HepG2 (cell line): ENCODE data around the gene PYGB. TPM values are rescaled to one million over a fixed set of nuclear protein-coding genes. Genes with fewer than 3 reads are reported as not detected.

Experiments
- ARID5B ChIP-seq: IDR thresholded peaks from 2 replicates; pipeline ENCODE4 v1.4.0; 2020; ENCODE audit warnings: mild to moderate bottlenecking, missing genetic modification reagents
- CEBPB ChIP-seq: IDR thresholded peaks from 2 replicates; pipeline ENCODE4 v1.6.1; 2011; ENCODE audit warnings: low read depth, low read length, improper control_type of control experiment, borderline replicate concordance
- CENPT ChIP-seq: sonication (generic); formaldehyde crosslinking; IDR thresholded peaks from 2 replicates; pipeline ENCODE4 v1.8.0; 2022; ENCODE audit warnings: low read depth, mild to moderate bottlenecking, moderate library complexity, missing genetic modification reagents
- CTCF ChIP-seq: sonication (generic); formaldehyde crosslinking; IDR thresholded peaks from 2 replicates; pipeline ENCODE4 v1.5.0; 2020; ENCODE audit warnings: mild to moderate bottlenecking, missing genetic modification reagents, moderate library complexity
- KLF16 ChIP-seq, 2 experiments: sonication (generic) in 1 of 2; formaldehyde crosslinking in 1 of 2; IDR thresholded peaks; 2 replicates each; pipeline versions ENCODE4 v1.6.1 to v1.8.0; 2016 to 2023; ENCODE audit warnings: missing genetic modification reagents in 2 of 2, missing compliant biosample characterization in 1 of 2
- KMT2A ChIP-seq: sonication (generic); formaldehyde crosslinking; IDR thresholded peaks from 2 replicates; pipeline ENCODE4 v1.4.0; 2020; ENCODE audit warnings: missing genetic modification reagents
- LRRFIP1 ChIP-seq: sonication (generic); formaldehyde crosslinking; conservative IDR thresholded peaks from 2 replicates; pipeline ENCODE4 v1.4.0; 2020; ENCODE audit warnings: missing genetic modification reagents
- MTERF4 ChIP-seq: sonication (generic); formaldehyde crosslinking; IDR thresholded peaks from 2 replicates; pipeline ENCODE4 v1.8.0; 2023; ENCODE audit warnings: mild to moderate bottlenecking, missing genetic modification reagents
- NFATC3 ChIP-seq: sonication (generic); formaldehyde crosslinking; IDR thresholded peaks from 2 replicates; pipeline ENCODE4 v1.5.1; 2020; ENCODE audit warnings: mild to moderate bottlenecking, missing genetic modification reagents
- NKX3-1 ChIP-seq: sonication (generic); formaldehyde crosslinking; IDR thresholded peaks from 2 replicates; pipeline ENCODE4 v1.5.0; 2020; ENCODE audit warnings: missing genetic modification reagents
- PREB ChIP-seq: sonication (generic); formaldehyde crosslinking; IDR thresholded peaks from 2 replicates; pipeline ENCODE4 v1.4.0; 2020; ENCODE audit warnings: missing genetic modification reagents
- SOX6 ChIP-seq, 2 experiments: fragments of 450-650 bp in 1 of 2; sonication (generic) in 1 of 2; formaldehyde crosslinking in 1 of 2; IDR thresholded peaks; 2 replicates each; pipeline versions ENCODE4 v1.4.0 to v1.6.1; 2017 to 2020; ENCODE audit warnings: antibody characterized with exemption in 1 of 2, mild to moderate bottlenecking in 1 of 2, missing genetic modification reagents in 1 of 2
- SP2 ChIP-seq: sonication (generic); formaldehyde crosslinking; IDR thresholded peaks from 2 replicates; pipeline ENCODE4 v1.5.1; 2020; ENCODE audit warnings: mild to moderate bottlenecking, missing genetic modification reagents
- STAT5B ChIP-seq: sonication (generic); formaldehyde crosslinking; IDR thresholded peaks from 2 replicates; pipeline ENCODE4 v1.4.0; 2020; ENCODE audit warnings: missing genetic modification reagents
- TFE3 ChIP-seq: IDR thresholded peaks from 2 replicates; pipeline ENCODE4 v1.6.1; 2016
- polyA plus RNA-seq, 8 experiments: library from polyadenylated mRNA; depleted of rRNA in 3 of 8; stranded (reverse) in 7 of 8; unstranded in 1 of 8; fragments of >200 nt; fragmentation: Illumina TruSeq in 4 of 8; extraction: Trizol in 4 of 8; gene quantifications; 2 replicates each; pipeline versions ENCODE4 v1.2.1 to v1.2.3, GENCODE V29; 2011 to 2016; ENCODE audit warnings: low read depth in 4 of 8, missing spikeins in 1 of 8, mixed read lengths in 1 of 8; ENCODE audit not compliant: insufficient read depth in 1 of 8
- total RNA-seq, 5 experiments: library from RNA; depleted of rRNA; stranded (reverse); fragments of >200 nt; fragmentation: Illumina TruSeq; extraction: Trizol; gene quantifications; 2 replicates each; pipeline ENCODE4 v1.2.3, GENCODE V29; 2016; ENCODE audit warnings: low read depth in 1 of 5

PYGB gene
- total and polyA plus RNA-seq, 2 of the 13 experiments (the other 11 are each of a cell fraction or from before 2014, with no cell fraction given): 24.2 to 86.3 TPM

GRCh38 chr20:25247956-25248785 lies at the start of gene PYGB (continued):
- TF ChIP-seq MTERF4: peak; percentile 93; the same call in 1 of the 2 replicates
- TF ChIP-seq NKX3-1 (CRISPR knock-in tag): peak; percentile 96
- peak; percentile 39; the same call in 1 of the 2 replicates for TF ChIP-seq CTCF
- TF ChIP-seq PREB (CRISPR knock-in tag): peak; percentile 95; the same call in 1 of the 2 replicates
- peak; percentile 90 for TF ChIP-seq STAT5B (CRISPR knock-in tag)
- TF ChIP-seq LRRFIP1 (CRISPR knock-in tag): no peak
- TF ChIP-seq SP2: peak; percentile 11
- TF ChIP-seq NFATC3: no peak
- TF ChIP-seq CENPT (CRISPR knock-in tag): peak; percentile 98
- no peak for TF ChIP-seq SOX6 (IDR thresholded peaks at IDR 0.05)
- peak; percentile 44; the same call in 1 of the 2 replicates for TF ChIP-seq SOX6 (CRISPR knock-in tag; IDR thresholded peaks at IDR 0.05)
- TF ChIP-seq KMT2A (CRISPR knock-in tag): peak; percentile 92
- peak; percentile 82 for TF ChIP-seq ARID5B (CRISPR knock-in tag)
- peak; percentile 68; the same call in 1 of the 2 replicates for TF ChIP-seq TFE3 (CRISPR knock-in tag)
- TF ChIP-seq KLF16 (CRISPR knock-in tag; IDR thresholded peaks at IDR 0.05): peak; percentile 33 to 91; a peak in 3 of 4 replicates
- TF ChIP-seq CEBPB: no peak
